ENCODE data around the gene SYNE2.

The SYNE2 gene

GRCh38 chr14:63960926-63961567, 108.2 kb downstream of the SYNE2 start:
- DNase-seq (ENCODE audit: low spot score): no peak

GRCh38 chr14:63962906-63963305, 110.1 kb downstream of the SYNE2 start:
- DNase-seq (ENCODE audit: low spot score): no peak

GRCh38 chr14:63963439-63963838, 110.6 kb downstream of the SYNE2 start:
- no peak for DNase-seq (ENCODE audit: low spot score)

- DNase-seq (ENCODE audit: low spot score): no peak
Observed at GRCh38 chr14:63964113-63964512, 111.3 kb downstream of the SYNE2 start.

GRCh38 chr14:63966407-63966806, 113.6 kb downstream of the SYNE2 start:
- no peak for DNase-seq (ENCODE audit: low spot score)

- DNase-seq (ENCODE audit: low spot score): no peak
Observed at GRCh38 chr14:63972323-63972932, 119.6 kb downstream of the SYNE2 start.

- no peak for DNase-seq (ENCODE audit: low spot score)
Observed at GRCh38 chr14:63974176-63974575, 121.4 kb downstream of the SYNE2 start.

- DNase-seq (ENCODE audit: low spot score): no peak
Observed at GRCh38 chr14:63981569-63981968, 128.8 kb downstream of the SYNE2 start.

GRCh38 chr14:63982156-63982555, 129.4 kb downstream of the SYNE2 start:
- DNase-seq (ENCODE audit: low spot score): no peak

- no peak for DNase-seq (ENCODE audit: low spot score)
Observed at GRCh38 chr14:63982629-63983028, 129.8 kb downstream of the SYNE2 start.

GRCh38 chr14:63986789-63987533, 134.2 kb downstream of the SYNE2 start:
- peak; percentile 50 for DNase-seq (ENCODE audit: low spot score)

- DNase-seq (ENCODE audit: low spot score): no peak
Observed at GRCh38 chr14:63988579-63988978, 135.8 kb downstream of the SYNE2 start.

GRCh38 chr14:63991833-63992232, 139.0 kb downstream of the SYNE2 start:
- no peak for DNase-seq (ENCODE audit: low spot score)

- DNase-seq (ENCODE audit: low spot score): no peak
Observed at GRCh38 chr14:63992858-63993257, 140.1 kb downstream of the SYNE2 start.

GRCh38 chr14:63993992-63994391, 141.2 kb downstream of the SYNE2 start:
- no peak for DNase-seq (ENCODE audit: low spot score)

- DNase-seq (ENCODE audit: low spot score): no peak
Observed at GRCh38 chr14:63995285-63995684, 142.5 kb downstream of the SYNE2 start.

GRCh38 chr14:63996016-63996415, 143.2 kb downstream of the SYNE2 start:
- no peak for DNase-seq (ENCODE audit: low spot score)

GRCh38 chr14:63996625-63997220, 143.9 kb downstream of the SYNE2 start:
- no peak for DNase-seq (ENCODE audit: low spot score)

- no peak for DNase-seq (ENCODE audit: low spot score)
Observed at GRCh38 chr14:64000749-64001148, 147.9 kb downstream of the SYNE2 start.

GRCh38 chr14:64005822-64006221, 153.0 kb downstream of the SYNE2 start:
- no peak for DNase-seq (ENCODE audit: low spot score)

GRCh38 chr14:64008016-64008415, 155.2 kb downstream of the SYNE2 start:
- DNase-seq (ENCODE audit: low spot score): no peak

- no peak for DNase-seq (ENCODE audit: low spot score)
Observed at GRCh38 chr14:64012003-64012402, 159.2 kb downstream of the SYNE2 start.

GRCh38 chr14:64012720-64013119, 159.9 kb downstream of the SYNE2 start:
- DNase-seq (ENCODE audit: low spot score): no peak
